ENCODE results near the gene MBLAC2. TPM values are rescaled to one million over a fixed set of nuclear protein-coding genes. Genes with fewer than 3 reads are reported as not detected.

Gene MBLAC2
- total RNA-seq, 1 experiment from 2014 or later = 4.6 TPM

DNA sequence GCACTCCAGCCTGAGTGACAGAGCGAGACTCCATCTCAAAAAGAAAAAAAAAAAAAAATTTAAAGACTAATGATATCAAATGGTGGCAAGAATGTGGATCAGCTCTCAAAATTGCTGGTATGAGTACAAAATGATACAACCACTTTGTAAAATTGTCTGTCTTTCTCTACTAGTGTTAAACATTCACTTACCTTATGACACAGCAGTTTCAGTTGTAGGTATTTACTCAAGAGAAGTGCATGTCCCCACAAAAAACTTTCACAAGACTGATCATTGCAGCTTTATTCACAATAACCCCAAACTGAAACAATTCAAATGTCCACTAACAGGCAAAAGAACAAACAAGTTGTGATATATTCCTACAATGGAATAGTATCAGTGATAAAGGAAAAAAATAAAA, 50.3 kb downstream of the MBLAC2 start:
- no peaks in the 10 kb centered on the region for H3K27me3 ChIP-seq (ENCODE audit: insufficient read depth, low read depth)
- intact Hi-C loops (cut with micrococcal nuclease; ENCODE audit: unreplicated experiment) = no loop called here
- no peaks in the 10 kb centered on the region for H3K79me2 ChIP-seq (ENCODE audit: low read depth)
- no peaks in the 10 kb centered on the region for H3K9me3 ChIP-seq (ENCODE audit: insufficient read depth, low read depth)
- no peaks in the 10 kb centered on the region for H3F3A ChIP-seq (ENCODE audit: insufficient read depth, low read depth)
- H2AFZ ChIP-seq = no peak overlapping the region
- BruUV-seq (replicated peaks) = no TSS peak
- H3K4me1 ChIP-seq (replicated peaks; ENCODE audit: insufficient read depth) = no peaks in the 10 kb centered on the region
- ChIA-PET CTCF (no interaction called here), POLR2A (ENCODE audit: unreplicated experiment) (no interaction called here)
- DNase-seq = no peak
- no peaks in the 10 kb centered on the region for H3K36me3 ChIP-seq (ENCODE audit: low read depth)
- no peaks in the 10 kb centered on the region; the same call in 1 of the 2 replicates for H3K9me2 ChIP-seq (ENCODE audit: insufficient read depth)
- TF ChIP-seq, protein P1, sequence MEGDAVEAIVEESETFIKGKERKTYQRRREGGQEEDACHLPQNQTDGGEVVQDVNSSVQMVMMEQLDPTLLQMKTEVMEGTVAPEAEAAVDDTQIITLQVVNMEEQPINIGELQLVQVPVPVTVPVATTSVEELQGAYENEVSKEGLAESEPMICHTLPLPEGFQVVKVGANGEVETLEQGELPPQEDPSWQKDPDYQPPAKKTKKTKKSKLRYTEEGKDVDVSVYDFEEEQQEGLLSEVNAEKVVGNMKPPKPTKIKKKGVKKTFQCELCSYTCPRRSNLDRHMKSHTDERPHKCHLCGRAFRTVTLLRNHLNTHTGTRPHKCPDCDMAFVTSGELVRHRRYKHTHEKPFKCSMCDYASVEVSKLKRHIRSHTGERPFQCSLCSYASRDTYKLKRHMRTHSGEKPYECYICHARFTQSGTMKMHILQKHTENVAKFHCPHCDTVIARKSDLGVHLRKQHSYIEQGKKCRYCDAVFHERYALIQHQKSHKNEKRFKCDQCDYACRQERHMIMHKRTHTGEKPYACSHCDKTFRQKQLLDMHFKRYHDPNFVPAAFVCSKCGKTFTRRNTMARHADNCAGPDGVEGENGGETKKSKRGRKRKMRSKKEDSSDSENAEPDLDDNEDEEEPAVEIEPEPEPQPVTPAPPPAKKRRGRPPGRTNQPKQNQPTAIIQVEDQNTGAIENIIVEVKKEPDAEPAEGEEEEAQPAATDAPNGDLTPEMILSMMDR (conservative IDR thresholded peaks at IDR 0.05) = no peak
- no peak for TF ChIP-seq EZH2 (IDR thresholded peaks at IDR 0.05; ENCODE audit: low read depth)
- no peaks in the 10 kb centered on the region for H4K20me1 ChIP-seq (ENCODE audit: insufficient read depth)
- no peak overlapping the region for H3K4me2 ChIP-seq
- H3K27ac ChIP-seq = no peak overlapping the region
- no peak overlapping the region for H3K4me3 ChIP-seq

DNA sequence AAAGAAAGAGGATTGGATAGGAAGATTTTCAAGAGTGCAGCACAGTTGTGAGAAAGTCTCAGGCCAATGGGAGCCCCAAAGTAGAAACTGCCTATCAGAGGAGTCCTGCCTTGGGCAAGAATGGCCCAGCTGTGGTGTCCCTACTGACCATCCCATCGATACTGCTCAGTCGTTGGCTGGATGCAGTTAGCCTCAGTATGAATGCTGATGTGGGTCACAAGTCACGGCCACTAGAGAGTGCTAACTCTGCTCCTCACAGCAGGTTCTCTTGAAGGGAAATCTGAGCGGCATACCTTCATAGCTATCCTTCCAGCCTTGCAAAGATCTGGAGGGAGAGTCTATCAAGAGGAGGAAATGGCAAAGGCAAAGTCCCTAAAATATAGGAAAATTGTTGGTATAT, 53.4 kb downstream of the MBLAC2 start:
- no peaks in the 10 kb centered on the region for H3K79me2 ChIP-seq (ENCODE audit: low read depth)
- no peak overlapping the region for H3K4me3 ChIP-seq
- no peaks in the 10 kb centered on the region for H3F3A ChIP-seq (ENCODE audit: insufficient read depth, low read depth)
- H3K9me3 ChIP-seq (ENCODE audit: insufficient read depth, low read depth) = no peaks in the 10 kb centered on the region
- POLR2A ChIA-PET (ENCODE audit: unreplicated experiment) = no interaction called here
- H4K20me1 ChIP-seq (ENCODE audit: insufficient read depth) = no peaks in the 10 kb centered on the region
- CTCF ChIA-PET = no interaction called here
- no peaks in the 10 kb centered on the region for H3K27me3 ChIP-seq (ENCODE audit: insufficient read depth, low read depth)
- intact Hi-C loops (cut with micrococcal nuclease; ENCODE audit: unreplicated experiment) = no loop called here
- TF ChIP-seq, protein P1 (conservative IDR thresholded peaks at IDR 0.05) = no peak
- TF ChIP-seq EZH2 (IDR thresholded peaks at IDR 0.05; ENCODE audit: low read depth) = no peak
- H3K9me2 ChIP-seq (ENCODE audit: insufficient read depth) = no peaks in the 10 kb centered on the region; the same call in 1 of the 2 replicates
- no TSS peak for BruUV-seq (replicated peaks)
- H3K36me3 ChIP-seq (ENCODE audit: low read depth) = no peaks in the 10 kb centered on the region
- H3K4me2 ChIP-seq = no peak overlapping the region
- no peak overlapping the region for H3K27ac ChIP-seq
- H3K4me1 ChIP-seq (replicated peaks; ENCODE audit: insufficient read depth) = no peaks in the 10 kb centered on the region
- no peak overlapping the region for H2AFZ ChIP-seq
- DNase-seq = no peak

DNA sequence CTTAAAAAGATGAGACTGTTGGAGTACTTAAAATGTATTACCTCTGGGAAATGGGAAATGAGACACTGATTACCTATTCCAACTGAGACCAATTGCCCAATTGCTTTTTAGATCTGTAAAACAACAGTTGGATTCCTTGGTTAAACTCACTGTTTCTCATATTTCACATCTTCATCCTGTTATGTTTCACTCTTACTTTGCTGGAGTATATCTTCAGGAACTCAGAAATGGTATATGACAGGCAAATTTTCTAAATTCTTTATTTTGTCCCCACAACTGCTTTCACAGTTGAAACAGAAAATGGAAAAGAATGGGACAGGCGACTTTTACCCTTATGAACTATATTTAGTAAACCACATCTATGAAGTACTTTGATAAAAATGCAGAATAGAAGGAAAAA, 56.4 kb downstream of the MBLAC2 start:
- H3K36me3 ChIP-seq (ENCODE audit: low read depth) = no peaks in the 10 kb centered on the region
- ChIA-PET POLR2A (ENCODE audit: unreplicated experiment) (no interaction called here), CTCF (no interaction called here)
- BruUV-seq (replicated peaks) = no TSS peak
- no peak for TF ChIP-seq EZH2 (IDR thresholded peaks at IDR 0.05; ENCODE audit: low read depth)
- DNase-seq = no peak
- no peaks in the 10 kb centered on the region for H3F3A ChIP-seq (ENCODE audit: insufficient read depth, low read depth)
- no peaks in the 10 kb centered on the region for H3K9me3 ChIP-seq (ENCODE audit: insufficient read depth, low read depth)
- intact Hi-C loops (cut with micrococcal nuclease; ENCODE audit: unreplicated experiment) = no loop called here
- no peaks in the 10 kb centered on the region for H3K9me2 ChIP-seq (ENCODE audit: insufficient read depth)
- H3K4me3 ChIP-seq = no peak overlapping the region
- no peak overlapping the region for H3K27ac ChIP-seq
- no peaks in the 10 kb centered on the region for H3K79me2 ChIP-seq (ENCODE audit: low read depth)
- no peaks in the 10 kb centered on the region for H4K20me1 ChIP-seq (ENCODE audit: insufficient read depth)
- H3K4me1 ChIP-seq (replicated peaks; ENCODE audit: insufficient read depth) = no peaks in the 10 kb centered on the region
- H3K27me3 ChIP-seq (ENCODE audit: insufficient read depth, low read depth) = no peaks in the 10 kb centered on the region
- no peak overlapping the region for H3K4me2 ChIP-seq
- H2AFZ ChIP-seq = no peak overlapping the region

DNA sequence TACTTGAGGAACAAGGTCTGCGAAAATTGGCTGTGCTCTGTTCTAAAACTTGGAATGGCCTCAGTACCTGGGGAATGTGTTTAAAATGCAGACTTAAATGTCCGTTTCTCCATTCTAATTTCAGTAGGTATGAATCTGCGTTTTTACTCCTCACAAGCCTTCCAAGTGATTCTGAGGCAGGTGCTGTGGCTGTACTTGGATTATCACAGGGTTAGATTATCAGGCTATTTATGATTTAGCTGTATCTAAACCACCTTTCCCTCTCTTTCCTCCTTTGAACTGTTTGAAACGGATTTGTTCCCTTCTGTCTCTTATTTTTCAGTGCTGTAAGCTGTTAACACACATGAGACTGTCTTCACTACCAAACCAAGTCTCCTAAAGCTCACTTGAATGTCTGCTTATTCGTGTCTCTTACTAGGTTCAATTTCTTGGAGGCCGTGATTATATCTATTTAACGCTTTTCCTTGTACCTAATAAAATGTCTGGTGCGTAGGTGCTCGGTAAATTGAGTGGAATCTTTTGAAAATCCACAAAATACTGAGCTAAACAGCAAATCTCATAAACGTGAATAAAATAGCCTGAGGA, 64.3 kb downstream of the MBLAC2 start:
- no peak for DNase-seq
- Histone ChIP-seq H3F3A (ENCODE audit: insufficient read depth, low read depth) (no peaks in the 10 kb centered on the region), H3K27me3 (ENCODE audit: insufficient read depth, low read depth) (no peaks in the 10 kb centered on the region), H3K4me2 (peak overlapping the region; percentile 81), H3K9me3 (ENCODE audit: insufficient read depth, low read depth) (no peaks in the 10 kb centered on the region), H3K9me2 (ENCODE audit: insufficient read depth) (no peaks in the 10 kb centered on the region), H3K79me2 (ENCODE audit: low read depth) (peaks cover 17% of the 10 kb centered on the region; the same call in 1 of the 2 replicates), H3K4me1 (replicated peaks; ENCODE audit: insufficient read depth) (peaks cover 29% of the 10 kb centered on the region; the same call in 1 of the 2 replicates), H3K27ac (peak overlapping the region; percentile 77), H3K36me3 (ENCODE audit: low read depth) (0 out of 2 replicates have a peak, but pooled peaks cover 9% of the 10 kb centered on the region), H2AFZ (peak overlapping the region; percentile 85), H3K4me3 (peak overlapping the region; percentile 69), H4K20me1 (ENCODE audit: insufficient read depth) (no peaks in the 10 kb centered on the region)
- CTCF ChIA-PET = no interaction called here
- TSS peak; percentile 92 for BruUV-seq (replicated peaks)
- intact Hi-C loops (cut with micrococcal nuclease; ENCODE audit: unreplicated experiment) = loop anchor here (1.0 kb wide), 1 partner anchor 64 kb away; the partner anchor contains the start of genes MBLAC2 and POLR3G
- POLR2A ChIA-PET (ENCODE audit: unreplicated experiment) = interaction anchor here (0.6 to 0.9 kb wide), 5 partner anchors 10 to 1681 kb away, joined by 3 to 8 read pairs (median 5); no protein-coding TSS in a partner anchor
- TF ChIP-seq, protein P1 (conservative IDR thresholded peaks at IDR 0.05) = 0 out of 2 replicates have a peak, but pooled peaks have one; percentile 15
- TF ChIP-seq EZH2 (IDR thresholded peaks at IDR 0.05; ENCODE audit: low read depth) = no peak

Measured in PC-9 (cell line).